Stimulated activated CD8-positive, alpha-beta memory T cell treated with anti-CD3 and anti-CD28 coated beads, Interleukin-7, amount 100 ng/mL, for 4 hours (primary cell): Measurements from ENCODE around the gene TAF11L8.
"Not testable (repeated sequence)": the region's sequence is repeated elsewhere in the genome, so short reads cannot be mapped to it uniquely, and the experiment has no call there.

Experiments
- DNase-seq, 2 donors: peaks; one replicate each; pipeline ENCODE4 v3.0.0-alpha.2; 2020; ENCODE audit warnings: low read depth in 2 of 2

Gene TAF11L8

DNA sequence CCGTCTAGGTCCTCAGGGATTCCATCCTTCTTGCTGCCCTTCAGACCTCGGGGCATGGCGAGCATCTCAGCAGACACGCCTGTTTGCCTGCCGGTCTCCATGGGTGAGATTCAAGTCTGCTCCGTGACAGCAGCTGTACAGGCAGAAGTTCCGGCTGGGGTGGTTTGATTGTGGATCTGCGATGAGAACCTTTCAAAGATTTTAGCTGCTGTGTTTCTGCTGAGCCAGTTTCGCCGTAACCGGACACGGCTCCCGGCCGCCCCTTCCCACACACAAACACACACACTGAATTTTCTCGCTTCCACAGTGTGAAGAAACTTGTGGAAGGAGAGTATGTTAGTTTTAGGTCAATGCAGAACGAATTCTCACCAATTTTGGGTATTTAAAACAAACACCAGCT is at the start of gene TAF11L8:
TAF11L8 (minus strand) TSS at position 101 of the 400 bp plus-strand sequence.
- not testable (repeated sequence) for DNase-seq

DNA sequence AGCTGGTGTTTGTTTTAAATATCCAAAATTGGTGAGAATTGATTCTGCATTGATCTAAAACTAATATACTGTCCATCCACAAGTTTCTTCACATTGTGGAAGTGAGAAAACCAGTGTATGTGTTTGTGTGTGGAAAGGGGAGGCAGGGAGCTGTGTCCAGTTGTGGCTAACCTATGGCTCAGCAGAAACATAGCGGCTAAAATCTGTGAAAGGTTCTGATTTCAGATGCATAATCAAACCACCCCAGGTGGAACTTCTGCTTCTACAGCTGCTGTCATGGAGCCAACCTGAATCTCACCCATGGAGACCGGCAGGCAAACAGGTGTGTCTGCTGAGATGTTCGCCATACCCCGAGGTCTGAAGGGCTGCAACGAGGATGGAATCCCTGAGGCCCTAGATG is 43.4 kb upstream of the TAF11L8 start, which contains the start of gene TAF11L14:
TAF11L14 (plus strand) TSS at position 301 of the 400 bp plus-strand sequence.
- DNase-seq = no peak

DNA sequence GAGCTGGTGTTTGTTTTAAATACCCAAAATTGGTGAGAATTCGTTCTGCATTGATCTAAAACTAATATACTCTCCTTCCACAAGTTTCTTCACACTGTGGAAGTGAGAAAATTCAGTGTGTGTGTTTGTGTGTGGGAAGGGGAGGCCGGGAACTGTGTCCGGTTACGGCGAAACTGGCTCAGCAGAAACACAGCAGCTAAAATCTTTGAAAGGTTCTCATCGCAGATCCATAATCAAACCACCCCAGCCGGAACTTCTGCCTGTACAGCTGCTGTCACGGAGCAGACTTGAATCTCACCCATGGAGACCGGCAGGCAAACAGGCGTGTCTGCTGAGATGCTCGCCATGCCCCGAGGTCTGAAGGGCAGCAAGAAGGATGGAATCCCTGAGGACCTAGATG is 41.0 kb upstream of the TAF11L8 start, which contains the start of gene TAF11L13:
TAF11L13 (plus strand) TSS at position 301 of the 400 bp plus-strand sequence.
- not testable (repeated sequence) for DNase-seq

GRCh38 chr5:17625686-17626085 is 34.9 kb upstream of the TAF11L8 start:
- no peak for DNase-seq

DNA sequence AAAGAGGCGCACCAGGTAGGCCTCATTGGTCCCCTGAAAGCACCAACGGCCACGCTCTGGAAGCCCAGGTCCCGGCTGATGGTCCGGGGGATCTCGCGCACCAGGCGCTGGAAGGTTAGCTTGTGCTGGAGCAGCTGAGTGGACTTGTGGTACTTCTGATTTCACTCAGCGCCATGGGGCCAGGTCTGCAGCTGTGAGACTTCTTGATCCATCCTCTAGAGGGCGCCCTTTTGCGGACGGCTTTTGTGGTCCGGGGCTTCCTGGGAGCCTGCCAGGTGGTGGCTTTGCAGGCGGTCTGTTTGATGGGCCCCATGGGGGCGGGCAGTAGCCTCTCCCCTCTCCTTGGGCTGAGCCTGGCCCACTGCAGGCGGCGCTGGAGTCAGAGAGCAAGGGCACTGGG is 29.9 kb upstream of the TAF11L8 start:
- no peak for DNase-seq

GRCh38 chr5:17619354-17619753 is 28.6 kb upstream of the TAF11L8 start:
- DNase-seq = no peak

GRCh38 chr5:17614872-17615605 is 24.3 kb upstream of the TAF11L8 start:
- no peak for DNase-seq

DNA sequence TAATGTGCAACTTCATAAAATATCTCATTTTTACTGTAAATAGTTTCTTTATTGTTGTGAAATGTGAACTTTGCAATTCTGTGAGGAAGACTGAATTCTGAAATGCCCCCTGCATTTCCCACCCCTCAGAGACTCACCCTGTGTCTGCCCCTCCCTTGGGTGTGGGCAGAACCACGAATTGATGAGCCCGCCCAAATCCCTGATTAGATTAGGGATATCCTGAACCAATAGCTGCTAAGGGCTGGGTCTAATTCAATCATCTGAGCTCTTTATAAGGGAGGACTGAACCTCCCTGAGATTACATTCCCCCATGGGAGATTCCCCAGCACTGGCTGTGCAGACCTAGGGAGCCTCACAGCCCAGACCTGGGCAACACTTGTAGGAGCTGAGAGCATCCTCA is 19.3 kb upstream of the TAF11L8 start, which contains the start of gene TAF11L12:
TAF11L12 (plus strand) TSS at position 301 of the 400 bp plus-strand sequence.
- not testable (repeated sequence) for DNase-seq

DNA sequence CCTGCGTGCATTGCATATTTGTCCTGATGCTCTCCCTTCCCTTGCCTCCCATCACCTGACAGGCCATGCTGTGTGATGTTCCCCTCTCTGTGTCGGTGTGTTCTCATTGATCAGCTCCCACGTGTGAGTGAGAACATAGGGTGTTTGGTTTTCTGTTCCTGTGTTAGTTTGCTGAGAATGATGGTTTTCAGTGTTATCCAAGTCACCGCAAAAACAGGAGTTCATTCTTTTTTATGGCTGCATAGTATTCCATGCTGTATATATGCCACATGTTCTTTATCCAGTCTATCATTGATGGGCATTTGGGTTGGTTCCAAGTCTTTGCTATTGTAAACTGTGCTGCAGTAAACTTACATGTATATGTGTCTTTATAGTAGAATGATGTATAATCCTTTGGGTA is 16.7 kb upstream of the TAF11L8 start:
- DNase-seq = not testable (repeated sequence)

- DNase-seq = no peak
Measured at GRCh38 chr5:17604951-17605350, 14.2 kb upstream of the TAF11L8 start.

DNA sequence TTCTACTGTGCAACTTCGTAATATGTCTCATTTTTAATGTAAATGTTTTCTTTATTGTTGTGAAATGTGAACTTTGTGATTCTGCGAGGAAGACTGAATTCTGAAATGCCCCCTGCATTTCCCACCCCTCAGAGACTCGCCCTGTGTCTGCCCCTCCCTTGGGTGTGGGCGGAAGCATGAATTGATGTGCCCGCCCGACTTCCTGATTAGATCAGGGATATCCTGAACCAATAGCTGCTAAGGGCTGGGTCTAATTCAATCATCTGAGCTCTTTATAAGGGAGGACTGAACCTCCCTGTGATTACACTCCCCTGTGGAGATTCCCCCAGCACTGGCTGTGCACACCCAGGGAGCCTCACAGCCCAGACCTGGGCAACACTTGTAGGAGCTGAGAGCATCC is 13.1 kb upstream of the TAF11L8 start, which contains the start of gene TAF11L11:
TAF11L11 (plus strand) TSS at position 304 of the 400 bp plus-strand sequence.
- not testable (repeated sequence) for DNase-seq

- not testable (repeated sequence) for DNase-seq
Measured at GRCh38 chr5:17597728-17598127, 7.0 kb upstream of the TAF11L8 start, which contains the start of gene TAF11L10. TAF11L10 (minus strand) TSS chr5:17597828.

DNA sequence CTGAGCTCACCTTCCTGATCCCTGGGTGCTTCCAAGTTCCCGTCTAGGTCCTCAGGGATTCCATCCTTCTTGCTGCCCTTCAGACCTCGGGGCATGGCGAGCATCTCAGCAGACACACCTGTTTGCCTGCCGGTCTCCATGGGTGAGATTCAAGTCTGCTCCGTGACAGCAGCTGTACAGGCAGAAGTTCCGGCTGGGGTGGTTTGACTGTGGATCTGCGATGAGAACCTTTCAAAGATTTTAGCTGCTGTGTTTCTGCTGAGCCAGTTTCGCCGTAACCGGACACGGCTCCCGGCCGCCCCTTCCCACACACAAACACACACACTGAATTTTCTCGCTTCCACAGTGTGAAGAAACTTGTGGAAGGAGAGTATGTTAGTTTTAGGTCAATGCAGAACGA is 3.5 kb upstream of the TAF11L8 start, which contains the start of gene TAF11L9:
TAF11L9 (minus strand) TSS at position 140 of the 400 bp plus-strand sequence.
- not testable (repeated sequence) for DNase-seq

- DNase-seq = not testable (repeated sequence)
Measured at GRCh38 chr5:17585658-17586057, 5.1 kb downstream of the TAF11L8 start, which contains the start of gene TAF11L7. TAF11L7 (minus strand) TSS chr5:17585758.
